ENCODE measurements around the gene FXYD6. TPM values are rescaled to one million over a fixed set of nuclear protein-coding genes. Genes with fewer than 3 reads are reported as not detected.

Gene FXYD6
- total RNA-seq, 1 experiment from 2014 or later: 0.54 TPM

GRCh38 chr11:117851852-117852251 lies 24.6 kb downstream of the FXYD6 start:
- in situ Hi-C loops (cut with HindIII; ENCODE audit: low pct_unique_long_range_greater_than_20kb, low sequenced_read_pairs): no loop called here
- Histone ChIP-seq H3K36me3 (ENCODE audit: control insufficient read depth, insufficient read depth, low read length) (no peaks in the 10 kb centered on the region), H3K4me1 (ENCODE audit: control insufficient read depth, insufficient read depth, low read length) (no peaks in the 10 kb centered on the region), H3K4me3 (ENCODE audit: low read depth in 2 of 2, low read length in 2 of 2) (no peak overlapping the region), H3K27ac (ENCODE audit: low read length) (no peak overlapping the region), H3K27me3 (ENCODE audit: control insufficient read depth, insufficient read depth, low read length) (peaks cover 26% of the 10 kb centered on the region), H3K9me3 (ENCODE audit: control insufficient read depth, insufficient read depth, low read depth, low read length) (no peaks in the 10 kb centered on the region)
- CTCF ChIA-PET: no interaction called here
- intact Hi-C loops (cut with micrococcal nuclease; ENCODE audit: unreplicated experiment): no loop called here
- no TSS peak for BruUV-seq (replicated peaks)
- DNase-seq (ENCODE audit: low read depth, low spot score): no peak
- POLR2A ChIA-PET: no interaction called here
- no peak for ATAC-seq
- TF ChIP-seq POLR2AphosphoS5 (IDR thresholded peaks at IDR 0.05; ENCODE audit: low read depth, low read length): no peak
- TF ChIP-seq SIN3A (IDR thresholded peaks at IDR 0.05; ENCODE audit: borderline replicate concordance, insufficient read depth, low read depth, low read length): no peak
- TF ChIP-seq REST (IDR thresholded peaks at IDR 0.05; ENCODE audit: insufficient read depth in 1 of 2, low read depth in 2 of 2, low read length in 1 of 2): no peak
- TF ChIP-seq CTCF (IDR thresholded peaks at IDR 0.05): no peak
- no peak for TF ChIP-seq TCF7L2 (IDR thresholded peaks at IDR 0.05; ENCODE audit: low read depth, low read length)

GRCh38 chr11:117851106-117851505 lies 25.4 kb downstream of the FXYD6 start:
- Histone ChIP-seq H3K36me3 (ENCODE audit: control insufficient read depth, insufficient read depth, low read length) (no peaks in the 10 kb centered on the region), H3K27ac (ENCODE audit: low read length) (no peak overlapping the region), H3K4me3 (ENCODE audit: low read depth in 2 of 2, low read length in 2 of 2) (no peak overlapping the region), H3K9me3 (ENCODE audit: control insufficient read depth, insufficient read depth, low read depth, low read length) (no peaks in the 10 kb centered on the region), H3K4me1 (ENCODE audit: control insufficient read depth, insufficient read depth, low read length) (no peaks in the 10 kb centered on the region), H3K27me3 (ENCODE audit: control insufficient read depth, insufficient read depth, low read length) (peaks cover 31% of the 10 kb centered on the region)
- no peak for ATAC-seq
- no TSS peak for BruUV-seq (replicated peaks)
- in situ Hi-C loops (cut with HindIII; ENCODE audit: low pct_unique_long_range_greater_than_20kb, low sequenced_read_pairs) (no loop called here), intact Hi-C loops (cut with micrococcal nuclease; ENCODE audit: unreplicated experiment) (no loop called here)
- ChIA-PET POLR2A (no interaction called here), CTCF (no interaction called here)
- no peak for TF ChIP-seq REST (IDR thresholded peaks at IDR 0.05; ENCODE audit: insufficient read depth in 1 of 2, low read depth in 2 of 2, low read length in 1 of 2)
- TF ChIP-seq CTCF (IDR thresholded peaks at IDR 0.05): no peak
- TF ChIP-seq POLR2AphosphoS5 (IDR thresholded peaks at IDR 0.05; ENCODE audit: low read depth, low read length): no peak
- no peak for TF ChIP-seq TCF7L2 (IDR thresholded peaks at IDR 0.05; ENCODE audit: low read depth, low read length)
- no peak for TF ChIP-seq SIN3A (IDR thresholded peaks at IDR 0.05; ENCODE audit: borderline replicate concordance, insufficient read depth, low read depth, low read length)
- no peak for DNase-seq (ENCODE audit: low read depth, low spot score)

Data from Panc1 (cell line).